GM19025 (cell line): ENCODE data around the gene CEBPG.

Experiments
- ATAC-seq: cut with Tn5 transposase; IDR thresholded peaks from one replicate; pipeline ENCODE4 v1.9.1; 2021; ENCODE audit warnings: mild to moderate bottlenecking, low read depth, moderate library complexity; ENCODE audit not compliant: unreplicated experiment

CEBPG gene

GRCh38 chr19:33403221-33403972 is 29.9 kb downstream of the CEBPG start:
- no peak for ATAC-seq

GRCh38 chr19:33403973-33404304 is 30.4 kb downstream of the CEBPG start:
- no peak for ATAC-seq

- no peak for ATAC-seq
These were observed 31.2 kb downstream of the CEBPG start for GRCh38 chr19:33404506-33405253.

GRCh38 chr19:33405254-33405552 is 31.7 kb downstream of the CEBPG start:
- ATAC-seq: no peak

GRCh38 chr19:33405553-33406461 is 32.3 kb downstream of the CEBPG start:
- no peak for ATAC-seq

DNA sequence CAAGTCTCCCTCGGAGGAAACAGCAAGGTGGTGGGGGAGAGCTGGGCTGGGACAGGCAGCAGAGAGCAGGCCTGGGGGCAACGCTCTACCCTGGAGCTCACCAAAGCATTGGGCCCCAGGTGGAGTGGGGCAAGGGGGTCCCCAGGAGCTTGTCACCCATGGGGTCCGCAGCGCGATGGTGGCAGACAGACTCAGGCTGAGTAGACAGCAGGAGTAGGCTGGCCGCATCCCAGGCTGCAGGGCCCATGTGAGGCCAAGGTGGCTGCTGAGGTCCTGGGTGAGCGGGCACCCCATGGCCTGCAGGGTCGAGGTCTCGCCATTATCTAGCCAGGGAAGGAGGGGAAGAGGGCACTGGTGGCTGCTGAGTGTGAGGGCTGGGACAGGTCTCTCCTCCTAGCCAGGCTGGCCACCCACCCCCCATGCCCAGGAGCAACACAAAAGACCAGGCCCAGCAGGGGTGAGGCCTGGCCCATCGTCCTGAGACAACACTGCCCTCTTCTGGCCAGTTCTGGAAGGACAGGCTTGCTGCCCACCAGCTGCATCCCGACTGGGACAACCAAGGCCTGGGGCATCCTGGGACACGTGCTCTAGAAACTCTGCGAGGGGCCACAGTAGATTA is 33.1 kb downstream of the CEBPG start:
- ATAC-seq: no peak

- no peak for ATAC-seq
These were observed 33.6 kb downstream of the CEBPG start for GRCh38 chr19:33407140-33407551.

DNA sequence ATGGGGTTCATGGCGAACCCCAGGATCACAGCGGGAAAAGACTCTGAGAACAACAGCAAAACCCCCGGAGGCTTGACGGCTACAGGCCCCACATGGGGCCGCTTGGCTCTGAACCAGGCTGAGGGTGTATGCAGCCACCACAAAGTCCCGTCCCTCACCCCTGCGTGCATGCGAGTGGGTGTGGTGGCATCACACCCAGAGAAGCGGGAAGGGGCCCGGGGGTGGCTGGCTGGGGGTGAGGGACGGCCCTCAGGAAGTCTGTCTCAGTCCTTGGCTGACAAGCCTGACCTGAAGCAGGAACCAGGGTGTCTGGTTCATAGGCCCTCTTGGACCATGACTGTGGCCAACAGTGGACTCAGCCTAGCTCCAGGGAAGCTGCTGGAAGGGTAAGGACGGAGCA is 34.2 kb downstream of the CEBPG start:
- ATAC-seq: no peak

- ATAC-seq: no peak
These were observed 34.6 kb downstream of the CEBPG start for GRCh38 chr19:33408116-33408515.

- ATAC-seq: no peak
These were observed 35.3 kb downstream of the CEBPG start for GRCh38 chr19:33408538-33409434.

GRCh38 chr19:33409906-33410685 is 36.6 kb downstream of the CEBPG start:
- no peak for ATAC-seq

- no peak for ATAC-seq
These were observed 37.4 kb downstream of the CEBPG start for GRCh38 chr19:33410915-33411401.

GRCh38 chr19:33411621-33412180 is 38.2 kb downstream of the CEBPG start:
- ATAC-seq: no peak

DNA sequence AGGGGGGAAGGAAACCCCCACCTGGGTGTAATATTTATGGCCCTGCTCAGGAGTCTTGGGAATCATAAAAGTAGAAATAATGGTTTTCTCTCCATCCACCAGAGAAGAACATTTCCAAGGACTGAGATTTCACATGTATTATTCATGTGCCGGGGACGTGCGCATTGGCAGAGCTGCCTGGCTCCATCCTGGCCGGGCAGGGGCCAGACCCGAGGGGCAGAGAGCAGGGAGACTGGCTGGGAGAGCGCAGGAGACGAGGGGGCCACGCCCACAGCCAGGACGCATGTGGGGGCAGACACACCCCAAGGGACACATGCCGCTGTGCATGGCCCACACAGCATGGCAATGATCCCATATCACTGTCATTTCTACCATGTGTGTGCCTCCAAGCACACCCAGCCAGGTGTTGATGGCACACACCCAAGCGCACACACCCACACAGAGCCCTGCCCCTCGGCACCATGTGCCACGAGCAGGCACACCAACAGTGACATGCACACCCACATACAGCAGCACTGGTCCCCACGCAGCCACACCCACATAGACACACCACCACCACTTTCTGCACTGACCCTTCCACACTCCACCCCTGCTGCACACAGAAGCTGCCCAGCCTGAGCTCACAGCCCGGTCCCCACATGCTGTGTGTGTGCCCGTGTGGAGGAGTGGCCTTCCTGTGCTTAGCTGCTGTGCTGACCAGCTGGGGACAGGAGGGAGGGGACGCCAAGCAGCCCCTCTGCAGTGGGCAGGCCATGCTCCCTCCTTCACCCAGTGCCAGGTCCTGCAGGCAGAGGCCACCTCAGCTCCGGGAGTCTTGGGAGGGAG is 39.3 kb downstream of the CEBPG start:
- no peak for ATAC-seq

DNA sequence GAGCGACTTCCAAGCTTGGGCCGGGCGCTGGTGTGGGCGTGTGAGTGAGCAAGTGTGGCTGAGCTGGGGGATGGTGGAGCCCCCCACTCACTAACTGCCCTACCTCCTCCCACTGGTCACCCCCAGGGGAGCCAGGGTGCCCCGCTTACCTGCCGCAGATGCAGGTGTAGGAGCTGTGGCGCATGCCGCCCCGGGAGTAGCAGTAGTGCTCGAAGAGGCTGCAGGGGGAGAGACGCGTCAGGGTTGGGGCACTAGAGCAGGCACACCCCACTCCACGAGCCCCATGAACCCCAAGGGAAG is 39.9 kb downstream of the CEBPG start:
- ATAC-seq: no peak

DNA sequence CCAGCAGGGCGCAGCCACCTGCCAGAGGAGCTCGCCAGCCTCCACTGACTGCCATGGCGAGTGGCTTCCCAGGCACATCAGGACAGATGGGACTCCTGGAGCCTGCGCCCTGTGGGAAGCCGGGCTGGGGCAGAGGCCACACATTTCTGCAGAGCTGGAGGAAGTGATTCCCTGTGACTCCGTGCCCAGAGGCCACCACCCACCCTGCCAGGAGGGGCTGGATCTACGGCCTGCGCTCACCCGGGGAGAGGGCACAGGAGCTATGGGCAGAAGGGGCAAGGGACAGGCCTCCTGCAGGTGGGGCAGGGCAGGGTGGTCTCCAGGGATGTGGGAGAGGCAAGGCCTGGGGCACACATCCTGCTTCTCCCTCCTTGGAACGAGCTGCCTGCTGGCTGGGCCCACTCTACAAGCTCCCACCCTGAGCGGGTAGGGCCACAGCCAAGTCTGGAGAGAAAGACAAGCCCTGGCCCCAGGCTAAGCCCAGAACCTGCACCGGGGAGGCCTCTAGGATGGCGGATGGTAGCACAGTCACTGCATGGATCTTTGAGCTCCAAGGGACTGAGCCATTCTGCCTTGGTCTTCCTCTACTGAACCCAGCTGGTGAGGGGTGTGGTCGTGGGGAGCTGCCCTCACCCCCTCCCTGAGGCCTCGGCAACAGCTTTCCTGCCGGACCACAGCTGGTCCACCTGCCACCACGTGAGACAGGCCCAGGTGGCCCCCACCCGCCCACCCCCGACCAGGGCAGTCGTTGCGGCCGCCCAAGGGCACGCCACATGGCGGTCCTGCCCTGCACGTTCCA is 40.6 kb downstream of the CEBPG start:
- no peak for ATAC-seq
